OCI-M2 (cell line): ENCODE measurements around the gene SIX5.
A peak's percentile ranks its signal among the peaks of the same experiment; 100 is the strongest.
"Not testable (repeated sequence)": the region's sequence is repeated elsewhere in the genome, so short reads cannot be mapped to it uniquely, and the experiment has no call there.

Source experiments
- DNase-seq: peaks from one replicate; lab custom pipeline; 2025; ENCODE audit not compliant: unreplicated experiment; lab: John Stamatoyannopoulos, UW

The SIX5 gene

DNA sequence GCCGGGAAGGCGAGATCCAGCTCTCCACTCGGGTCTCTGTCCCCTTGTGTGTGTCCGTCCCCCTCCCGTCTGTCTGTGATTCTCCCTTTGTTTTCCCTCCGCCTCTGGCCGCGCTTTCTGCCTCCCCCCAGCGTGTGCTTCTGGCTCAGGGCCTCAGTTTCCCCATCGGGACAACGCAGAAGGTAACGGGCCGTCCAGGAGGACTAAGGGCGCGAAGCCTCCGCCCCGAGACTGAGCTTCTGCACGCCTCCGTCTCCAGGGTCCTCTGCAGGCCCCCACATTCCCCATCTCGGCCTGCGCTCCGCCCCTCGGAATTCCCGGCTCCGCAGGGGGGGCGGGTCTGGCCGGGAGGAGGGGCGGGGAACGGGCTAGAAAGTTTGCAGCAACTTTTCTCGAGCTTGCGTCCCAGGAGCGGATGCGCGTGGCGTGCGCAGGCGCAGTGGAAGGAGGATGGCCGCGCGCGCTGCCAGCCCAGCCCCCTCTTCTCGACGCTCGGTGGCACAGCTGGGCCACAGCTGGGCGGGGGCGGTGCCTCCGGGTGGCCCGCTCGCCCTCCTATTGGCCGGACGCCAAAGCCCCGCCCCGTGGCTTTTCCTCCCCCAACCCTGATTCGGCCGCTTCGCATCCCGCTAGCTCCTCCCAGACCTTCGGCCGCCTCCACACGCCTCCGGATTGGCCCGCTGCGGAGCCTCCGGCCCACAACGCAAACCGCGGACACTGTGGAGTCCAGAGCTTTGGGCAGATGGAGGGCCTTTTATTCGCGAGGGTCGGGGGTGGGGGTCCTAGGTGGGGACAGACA is at the start of gene SIX5:
Gene SIX5 (minus strand): TSS at position 269 of the 799 bp plus-strand sequence. CDS start 408 bp downstream, outside the sequence.
- DNase-seq = peak; percentile 95

DNA sequence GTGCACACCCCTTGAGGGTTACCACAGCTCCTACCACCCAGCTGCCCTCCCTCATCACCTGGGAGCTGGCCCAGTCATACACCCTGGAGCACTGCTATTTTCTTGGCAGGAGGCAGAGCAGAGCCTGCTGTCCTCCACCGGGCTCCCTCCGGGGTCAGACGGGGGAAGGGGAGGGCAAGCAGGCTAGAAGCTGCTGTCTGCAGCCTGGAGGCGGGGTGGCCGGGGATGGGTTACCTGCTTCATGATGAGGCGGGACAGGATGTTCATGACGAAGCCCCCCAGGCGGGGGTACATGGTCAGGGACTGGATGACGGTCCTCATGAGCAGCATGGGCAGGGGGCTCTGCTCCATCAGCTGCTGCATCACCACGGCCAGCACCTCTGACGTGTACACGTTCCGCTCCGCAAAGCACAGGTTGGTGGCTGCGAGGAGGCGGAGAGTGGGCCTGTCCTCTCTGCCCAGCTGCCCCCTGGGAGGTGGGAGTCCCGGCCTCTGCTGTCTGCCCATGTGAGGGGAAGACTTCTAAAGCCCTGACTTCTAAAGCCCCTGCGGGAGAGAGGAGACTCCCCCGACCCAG is 48.8 kb upstream of the SIX5 start:
- no peak for DNase-seq

DNA sequence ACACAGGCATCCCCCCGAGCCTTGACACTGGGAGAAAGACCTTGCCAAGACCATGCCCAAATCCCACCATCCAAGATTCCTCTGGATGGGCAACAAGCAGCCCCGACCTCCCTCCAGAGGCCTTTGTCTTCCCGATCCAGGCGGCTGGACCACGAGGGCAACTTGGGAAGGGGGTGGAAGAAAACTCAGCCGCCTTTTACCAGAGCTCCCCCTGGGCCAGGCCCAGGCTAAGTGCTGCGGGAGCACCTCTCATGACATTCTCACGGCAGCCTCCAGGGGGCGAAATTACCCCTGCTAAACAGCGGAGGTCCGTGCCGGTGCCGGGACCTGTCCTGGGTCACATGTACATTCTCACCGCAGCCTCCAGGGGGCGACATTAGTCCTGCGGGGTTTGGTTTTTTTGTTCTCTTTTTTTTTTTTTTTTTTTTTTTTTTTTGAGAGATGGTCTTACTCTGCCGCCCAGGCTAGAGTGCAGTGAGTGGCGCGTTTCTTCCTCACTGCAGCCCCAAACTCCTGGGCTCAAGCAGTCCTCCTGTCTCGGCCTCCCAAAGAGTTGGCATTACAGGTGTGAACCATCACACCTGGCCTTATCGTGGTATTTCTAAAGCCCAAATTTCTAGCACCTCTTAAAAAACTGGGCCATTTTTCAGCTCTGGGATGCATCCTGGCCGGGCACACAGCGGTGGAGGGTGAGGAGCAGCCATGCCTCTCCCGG is 48.1 kb upstream of the SIX5 start:
- peak; percentile 89 for DNase-seq

DNA sequence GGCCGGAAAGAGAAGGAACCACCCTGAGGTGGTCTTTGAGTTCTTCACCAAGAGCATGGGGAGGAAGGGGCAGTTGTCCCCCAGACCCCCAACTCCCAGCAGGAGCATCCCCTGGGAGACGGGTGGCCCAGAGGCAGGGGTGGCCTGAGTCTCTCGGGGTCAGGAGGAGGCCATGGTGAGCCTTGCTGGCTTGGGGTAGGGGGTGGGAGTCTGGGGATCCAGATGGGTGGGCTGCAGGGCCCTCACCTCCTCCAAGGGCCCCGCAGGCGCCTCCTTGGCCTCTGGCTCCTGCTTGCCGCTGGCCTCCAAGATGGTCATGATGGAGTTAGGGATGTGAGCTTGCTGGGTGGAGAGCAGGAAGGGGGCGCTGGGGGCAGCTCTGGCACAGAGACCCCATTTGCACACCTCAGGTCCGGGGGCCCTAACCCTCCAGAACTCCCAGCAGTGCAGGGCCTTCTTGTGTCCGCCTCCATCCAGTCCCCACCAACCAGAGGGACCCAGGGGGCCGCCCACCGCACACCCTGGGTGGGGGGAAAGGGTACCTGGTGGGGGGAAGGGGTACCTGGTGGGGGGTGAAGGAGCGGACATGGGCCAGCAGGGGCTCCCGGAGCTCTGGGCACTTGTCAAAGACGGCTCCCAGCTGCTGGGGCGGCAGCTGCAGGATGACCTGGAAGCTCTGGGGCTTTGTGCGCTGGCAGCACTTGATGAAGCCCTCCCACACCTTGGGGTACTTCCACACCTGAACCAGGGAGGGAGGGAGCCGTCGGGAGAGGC is 47.4 kb upstream of the SIX5 start:
- DNase-seq = no peak

DNA sequence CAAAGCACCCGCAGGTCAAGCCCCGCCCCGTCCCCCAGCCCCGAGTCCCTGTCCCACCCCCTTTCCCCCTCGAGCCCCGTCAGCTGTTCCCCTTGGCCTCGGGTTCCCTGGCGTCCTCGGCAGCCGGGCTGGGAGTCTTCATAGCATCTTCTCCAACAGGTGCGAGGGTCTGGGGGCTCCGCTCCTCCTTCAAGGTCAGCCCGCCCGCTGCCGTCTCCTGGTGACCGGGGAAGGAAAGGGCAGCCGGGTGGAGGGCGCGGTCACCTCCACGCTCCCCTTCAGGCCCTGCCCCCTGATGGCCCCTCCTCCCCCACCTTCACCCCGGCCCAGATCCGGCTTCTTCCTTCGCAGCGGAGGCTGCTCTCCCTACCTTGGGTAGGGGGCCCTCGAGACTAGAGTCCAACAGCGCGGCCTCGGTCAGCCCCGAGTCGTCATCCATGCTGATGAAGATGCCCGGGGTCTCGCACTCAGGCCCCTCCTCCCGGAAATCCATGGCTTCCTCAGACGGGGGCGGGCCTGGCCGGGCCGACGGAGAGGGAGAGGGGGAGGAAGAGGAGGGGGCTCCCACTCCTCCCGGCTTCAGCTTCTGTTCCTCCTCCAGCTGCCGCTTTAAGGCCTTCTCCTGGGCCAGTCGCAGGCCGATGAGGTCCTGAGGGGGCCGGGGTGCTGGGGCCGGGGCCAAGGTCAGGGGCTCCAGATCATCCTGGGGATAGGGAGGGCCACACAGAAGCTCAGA is 46.6 kb upstream of the SIX5 start:
- DNase-seq = no peak

DNA sequence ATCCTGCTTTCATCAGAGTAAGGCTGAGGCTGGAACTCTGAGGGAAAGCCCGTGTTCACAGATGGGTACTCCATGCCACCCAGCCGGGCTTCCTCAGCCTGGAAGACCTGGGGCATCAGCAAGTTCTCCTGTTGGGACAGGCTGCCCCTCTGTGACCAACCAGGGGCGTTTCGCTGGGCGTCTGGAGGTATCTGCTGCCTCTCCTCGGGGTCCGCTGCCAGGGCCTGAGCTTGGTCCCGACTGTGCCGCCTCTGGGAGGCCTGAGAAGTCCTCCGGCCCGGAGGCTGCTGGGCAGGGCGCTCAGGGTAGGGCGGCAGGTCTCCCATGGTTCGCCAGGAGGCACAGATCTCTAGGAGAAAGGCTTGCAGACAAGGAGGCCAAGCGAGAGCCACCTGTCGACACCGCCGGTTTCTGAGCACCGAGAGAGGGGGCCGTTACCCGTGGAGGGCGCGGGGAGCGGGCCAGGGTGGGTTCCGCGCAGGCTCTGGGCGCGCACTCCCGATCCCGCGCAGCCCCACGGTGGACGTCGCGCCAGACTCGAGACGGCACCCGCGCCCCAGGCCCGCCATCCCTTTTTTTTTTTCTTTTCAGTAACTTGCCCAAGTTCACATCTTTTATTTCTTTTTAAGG is 45.9 kb upstream of the SIX5 start, which contains the start of gene RSPH6A:
Gene RSPH6A (minus strand): TSS at position 458 of the 630 bp plus-strand sequence. CDS start 132 bp downstream, at position 326.
- DNase-seq = no peak

DNA sequence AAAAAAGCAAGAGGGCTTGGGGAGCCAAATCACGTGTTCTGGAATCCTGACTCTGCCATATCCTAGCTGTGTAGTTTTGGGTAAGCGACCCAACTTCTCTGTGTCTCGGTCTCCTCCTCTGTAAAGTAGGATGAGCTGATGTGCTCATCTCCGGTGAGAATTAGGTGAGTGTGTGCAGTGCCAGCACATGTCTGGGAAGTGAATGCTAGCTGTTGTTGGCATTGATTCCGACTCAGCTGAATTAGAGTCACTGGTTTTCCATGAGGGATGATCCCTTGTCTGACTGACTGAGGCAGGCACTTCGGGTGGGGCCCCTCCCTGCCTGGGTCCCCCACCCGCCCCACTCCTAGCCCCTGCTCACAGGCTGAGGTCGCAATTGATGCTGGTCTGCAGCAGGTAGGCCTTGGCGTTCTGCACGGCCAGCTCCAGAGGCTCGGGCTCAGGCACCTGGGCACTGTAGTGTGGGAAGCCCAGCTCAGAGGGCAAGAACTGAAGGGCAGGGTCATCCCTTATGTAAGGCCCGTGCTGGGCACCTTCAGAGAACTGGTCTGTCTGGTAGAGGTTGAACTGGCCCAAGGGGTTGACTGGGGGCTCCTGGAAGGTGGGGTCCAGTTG is 45.2 kb upstream of the SIX5 start:
- no peak for DNase-seq

DNA sequence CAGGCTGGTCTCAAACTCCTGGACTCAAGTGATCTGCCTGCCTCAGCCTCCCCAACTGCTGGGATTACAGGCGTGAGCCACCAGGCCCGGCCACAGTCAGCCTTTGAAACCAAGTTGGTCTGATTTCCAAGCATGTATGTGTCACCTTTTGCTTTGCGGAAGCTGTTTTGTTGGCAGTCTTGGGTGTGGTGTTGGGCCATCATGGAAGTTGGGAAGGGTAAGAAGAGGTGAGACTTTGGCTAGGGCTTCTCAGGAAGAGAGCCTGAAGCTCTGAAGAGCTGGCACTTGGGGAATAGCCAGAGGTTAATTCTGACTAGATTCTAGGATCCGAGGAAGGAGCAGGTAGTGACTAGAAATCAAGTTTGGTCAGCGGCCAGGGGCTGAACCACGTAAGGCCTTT is 43.2 kb upstream of the SIX5 start:
- no peak for DNase-seq

DNA sequence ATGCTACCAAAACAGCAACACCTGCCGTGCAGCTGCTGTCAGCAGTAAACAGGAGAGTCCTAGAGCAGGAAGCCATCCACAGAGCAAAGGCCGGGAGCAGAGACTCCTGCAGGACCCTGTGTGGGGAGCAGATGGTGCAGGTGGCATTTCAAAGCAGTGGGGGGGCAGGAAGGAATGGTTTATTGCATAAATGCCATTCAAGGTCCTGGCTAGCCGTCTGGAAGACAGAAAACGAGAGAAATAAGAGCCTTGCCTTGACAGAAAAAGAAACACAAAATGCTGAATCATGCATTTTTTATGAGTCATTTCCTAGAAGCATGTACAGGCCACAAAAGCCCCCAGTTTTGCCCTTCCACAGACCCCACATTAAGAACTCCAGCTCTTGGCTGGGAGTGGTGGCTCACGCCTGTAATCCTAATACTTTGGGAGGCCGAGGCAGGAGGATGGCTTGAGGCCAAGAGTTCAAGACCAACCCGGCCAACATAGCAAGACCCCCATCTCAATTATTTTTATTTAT is 40.6 kb upstream of the SIX5 start:
- no peak for DNase-seq

DNA sequence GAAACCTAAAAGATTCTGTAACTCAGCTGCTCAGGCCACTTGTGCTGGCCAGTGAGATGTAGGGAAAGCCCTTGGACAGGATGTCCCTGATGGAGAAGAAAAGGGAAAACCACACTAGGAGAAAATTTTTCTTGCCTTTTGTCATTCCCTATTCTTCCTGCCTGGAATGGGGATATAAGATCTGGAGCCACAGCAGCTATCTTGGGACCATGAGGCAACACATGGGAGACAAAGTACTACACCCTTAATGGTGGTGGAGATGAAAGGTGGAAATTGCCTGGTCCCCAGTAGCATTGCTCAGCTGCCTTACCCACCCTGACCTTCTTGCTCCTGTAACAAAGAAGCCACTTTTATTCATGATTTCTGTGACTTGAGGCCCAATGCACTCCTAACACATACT is 36.7 kb upstream of the SIX5 start:
- DNase-seq = no peak

DNA sequence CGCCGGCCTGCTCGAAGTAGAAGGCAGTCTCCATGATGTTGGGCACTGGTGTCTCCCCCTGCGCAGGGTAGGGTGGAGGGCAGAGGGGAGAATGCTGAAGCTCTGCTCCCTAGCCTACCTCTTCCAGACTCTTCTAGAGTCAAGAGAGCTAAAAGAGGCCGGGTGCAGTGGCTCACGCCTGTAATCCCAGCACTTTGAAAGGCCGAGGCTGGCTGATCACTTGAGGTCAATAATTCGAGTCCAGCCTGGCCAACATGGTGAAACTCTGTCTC is 35.8 kb upstream of the SIX5 start:
- DNase-seq = no peak

DNA sequence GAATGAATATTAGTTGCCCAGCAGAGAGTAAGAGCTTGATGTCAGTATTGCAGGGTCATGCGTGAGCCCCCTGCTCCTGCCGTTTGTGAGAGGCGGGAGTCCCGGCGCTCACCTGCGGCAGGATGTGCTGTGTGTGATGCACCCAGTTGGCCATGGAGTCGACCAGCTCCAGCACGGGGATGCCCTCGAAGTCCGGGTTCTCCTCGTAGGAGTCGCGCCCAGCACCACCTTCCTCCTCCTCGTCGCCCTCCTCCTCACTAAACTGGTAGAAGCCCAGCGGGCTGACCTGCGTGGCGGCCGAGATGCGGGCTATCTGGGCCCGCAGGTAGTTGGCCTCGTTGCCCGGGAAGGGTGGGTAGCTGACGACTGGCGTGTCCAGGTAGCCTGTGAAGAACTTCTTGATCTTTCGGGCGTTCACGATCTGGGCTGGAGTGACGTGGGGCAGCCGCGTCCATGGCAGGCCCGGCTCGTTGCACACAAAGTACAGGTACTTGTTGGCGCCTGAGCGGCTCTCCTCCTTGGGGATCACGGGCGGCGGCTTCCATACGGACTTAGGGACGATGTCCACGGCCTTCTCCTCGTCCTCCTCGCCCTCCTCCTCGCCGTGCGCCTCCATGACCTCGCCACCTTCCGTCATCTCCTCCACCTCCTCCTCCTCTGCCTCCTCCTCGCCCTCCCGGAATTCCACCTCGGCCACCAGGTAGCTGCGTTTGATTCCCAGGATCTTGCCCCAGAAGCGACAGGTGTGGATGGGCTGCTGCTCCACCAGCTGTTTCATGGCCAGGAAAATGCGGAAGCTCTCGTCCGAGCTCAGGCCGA is 35.3 kb upstream of the SIX5 start:
- no peak for DNase-seq

DNA sequence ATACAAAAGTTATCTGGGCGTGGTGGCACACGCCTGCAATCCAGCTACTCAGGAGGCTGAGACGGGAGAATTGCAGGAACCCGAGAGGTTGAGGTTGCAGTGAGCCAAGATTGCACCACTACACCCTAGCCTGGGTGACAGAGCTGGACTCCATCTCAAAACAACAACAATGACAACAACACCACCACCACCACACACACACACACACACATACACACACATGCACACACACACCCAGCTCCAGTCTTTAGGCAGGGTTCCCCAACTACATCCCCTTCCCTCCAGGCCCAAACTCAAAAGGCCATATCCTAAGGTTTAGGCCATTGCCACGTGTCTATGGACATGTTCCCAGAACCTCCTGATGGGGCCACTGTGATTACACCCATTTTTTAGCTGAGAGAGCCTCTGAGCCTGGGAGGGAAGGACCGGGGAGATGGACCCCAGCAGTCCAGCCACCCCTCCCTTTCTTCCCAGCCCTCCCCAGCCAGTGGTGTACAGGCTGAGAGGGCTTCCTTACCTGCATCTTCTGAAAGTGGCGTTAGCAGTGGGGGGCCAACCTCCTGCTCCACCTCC is 32.6 kb upstream of the SIX5 start:
- DNase-seq = no peak

DNA sequence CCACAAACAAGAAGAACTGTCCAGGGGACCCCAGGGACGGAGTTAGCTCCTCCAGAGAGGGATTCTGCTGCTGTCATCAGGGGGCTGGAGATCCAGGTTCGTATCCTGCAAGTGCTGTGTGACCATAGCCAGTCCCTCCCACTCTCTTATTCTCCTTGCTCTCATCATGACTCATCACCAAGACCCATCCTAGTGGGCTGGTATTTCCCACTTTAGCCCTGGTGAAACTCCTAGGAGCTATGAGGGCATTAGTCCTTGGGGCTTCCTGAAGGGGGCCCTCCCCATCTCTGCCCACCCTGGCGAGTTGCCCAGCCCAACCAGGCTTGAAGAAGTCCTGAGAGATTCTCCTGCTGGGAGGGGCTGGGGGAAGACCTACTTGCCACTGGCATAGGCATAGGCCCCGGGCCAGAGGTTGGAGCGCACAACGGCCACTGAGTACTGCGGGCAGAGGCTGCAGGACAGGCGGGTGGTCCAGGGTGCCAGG is 31.1 kb upstream of the SIX5 start:
- no peak for DNase-seq

DNA sequence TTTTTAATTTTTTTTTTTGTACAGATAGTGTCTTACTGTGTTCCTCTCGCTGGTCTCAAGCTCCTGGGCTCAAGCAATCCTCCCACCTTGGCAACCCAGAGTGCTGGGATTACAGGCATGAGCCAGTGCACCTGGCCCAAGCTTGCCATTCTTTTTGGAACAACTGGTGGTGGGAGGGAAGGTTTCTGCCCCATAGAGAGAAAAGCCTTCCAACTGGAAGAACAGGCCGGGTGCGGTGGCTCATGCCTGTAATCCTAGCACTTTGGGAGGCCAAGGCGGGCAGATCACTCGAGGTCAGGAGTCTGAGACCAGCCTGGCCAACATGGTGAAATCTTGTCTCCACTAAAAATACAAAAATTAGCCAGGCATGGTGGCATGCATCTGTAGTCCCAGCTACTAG is 30.5 kb upstream of the SIX5 start:
- not testable (repeated sequence) for DNase-seq

DNA sequence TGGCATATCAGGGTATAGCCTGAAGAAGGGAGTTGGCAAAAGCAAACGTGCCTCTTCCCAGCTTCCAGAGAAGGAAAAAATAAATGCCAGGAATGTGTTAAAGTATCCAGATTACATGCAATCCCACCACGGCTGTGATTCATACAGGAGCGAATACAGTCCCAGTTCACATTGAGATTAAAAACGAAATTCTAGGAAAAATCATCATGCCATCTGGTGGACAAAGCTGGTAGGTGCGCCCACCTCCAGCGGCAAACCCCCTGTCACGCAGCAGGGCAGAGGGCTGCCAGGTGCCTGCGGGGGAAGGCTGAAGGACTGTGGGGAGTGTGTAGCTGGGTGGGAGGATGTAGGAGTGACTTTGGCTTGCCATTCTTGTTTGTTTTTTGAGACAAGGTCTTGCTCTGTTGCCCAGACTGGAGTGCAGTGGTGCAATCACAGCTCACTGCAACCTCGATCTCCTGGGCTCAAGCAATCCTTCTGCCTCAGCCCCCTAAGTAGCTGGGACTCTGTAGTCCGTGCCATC is 30.0 kb upstream of the SIX5 start:
- DNase-seq = peak; percentile 52

DNA sequence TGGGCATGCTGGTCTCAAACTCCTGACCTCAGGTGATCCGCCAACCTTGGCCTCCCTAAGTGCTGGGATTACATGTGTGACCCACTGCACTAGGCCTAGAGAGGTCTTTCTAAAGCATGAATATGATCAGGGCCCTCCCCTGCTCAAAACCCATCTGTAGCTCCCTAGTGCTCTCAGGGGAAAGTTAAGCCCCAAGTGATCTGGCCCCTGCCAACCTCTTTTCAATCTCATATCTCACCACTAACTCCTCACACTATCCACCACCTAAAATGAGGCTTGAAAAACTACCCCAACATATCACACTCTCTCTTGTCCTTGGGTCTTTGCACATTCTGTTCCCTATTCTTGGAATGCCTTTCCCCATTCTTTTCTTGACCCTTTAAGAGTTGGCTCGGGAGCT is 25.6 kb upstream of the SIX5 start:
- DNase-seq = no peak

DNA sequence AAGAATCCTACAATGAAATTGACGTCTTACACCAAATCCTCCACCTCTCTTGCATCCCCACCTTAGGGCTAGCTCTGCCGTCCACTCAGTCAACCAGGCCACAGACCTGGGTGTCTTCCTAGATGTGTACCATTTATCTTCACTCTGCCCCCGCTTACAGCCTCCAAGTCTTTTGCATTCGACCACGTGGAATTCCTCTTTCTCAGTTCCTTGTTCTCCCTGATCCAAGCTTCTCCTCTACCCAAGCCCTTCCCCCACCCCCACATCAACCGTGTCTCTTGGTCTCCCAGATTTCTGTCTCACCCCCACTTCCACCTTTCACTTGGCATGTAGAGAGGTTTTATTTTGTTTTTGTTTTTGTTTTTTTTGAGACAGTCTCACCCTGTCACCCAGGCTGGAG is 24.8 kb upstream of the SIX5 start:
- no peak for DNase-seq
